Sigmoid colon (tissue), 4 donors: ENCODE results near the gene RAB3C.

Experiments
- EP300 ChIP-seq, 4 donors: sonication (generic); formaldehyde crosslinking; IDR thresholded peaks; one replicate each; pipeline ENCODE4 v1.6.1; 2017; ENCODE audit warnings: antibody characterized with exemption in 4 of 4
- POLR2AphosphoS5 ChIP-seq, 4 donors: sonication (generic); formaldehyde crosslinking; IDR thresholded peaks; one replicate each; pipeline ENCODE4 v1.6.1; 2017; ENCODE audit warnings: antibody characterized with exemption in 4 of 4
- TF ChIP-seq, protein P1 (sequence below), 4 experiments: fragments of 450-650 bp in 3 of 4; fragments of 200-600 bp in 1 of 4; IDR thresholded peaks; one replicate each; pipeline ENCODE4 v1.5.1; 2016 to 2019; ENCODE audit warnings: antibody characterized with exemption in 4 of 4, mild to moderate bottlenecking in 3 of 4, moderate library complexity in 2 of 4

DNA sequence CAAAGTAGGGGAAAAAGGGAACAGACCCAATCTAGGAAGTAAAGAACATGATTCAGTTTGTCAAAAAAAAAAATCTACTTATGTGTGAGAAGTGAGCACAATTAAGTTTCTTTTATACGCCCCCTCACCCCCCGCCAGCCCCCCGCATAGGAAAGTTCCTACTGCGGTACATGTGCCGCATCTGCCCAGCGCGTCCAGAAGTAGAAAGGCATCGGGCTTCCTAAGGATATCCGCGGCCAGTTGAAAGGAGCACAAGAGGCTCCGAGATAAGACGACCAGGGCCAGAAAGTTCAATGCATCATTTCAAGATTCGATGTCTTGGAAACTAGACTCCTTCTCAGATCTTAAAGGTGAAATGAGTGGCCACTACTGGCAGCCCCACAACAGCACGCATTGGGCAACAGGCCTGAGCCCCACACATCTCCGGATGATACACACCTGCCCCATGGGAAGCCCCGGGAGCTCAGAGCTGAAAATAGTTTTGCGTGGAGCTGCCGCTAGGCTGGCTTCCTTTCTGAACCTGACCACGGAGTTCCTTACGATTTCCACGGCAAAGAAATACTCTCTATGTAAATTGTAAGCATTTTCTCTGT is 203.9 kb downstream of the RAB3C start:
- TF ChIP-seq, protein P1, sequence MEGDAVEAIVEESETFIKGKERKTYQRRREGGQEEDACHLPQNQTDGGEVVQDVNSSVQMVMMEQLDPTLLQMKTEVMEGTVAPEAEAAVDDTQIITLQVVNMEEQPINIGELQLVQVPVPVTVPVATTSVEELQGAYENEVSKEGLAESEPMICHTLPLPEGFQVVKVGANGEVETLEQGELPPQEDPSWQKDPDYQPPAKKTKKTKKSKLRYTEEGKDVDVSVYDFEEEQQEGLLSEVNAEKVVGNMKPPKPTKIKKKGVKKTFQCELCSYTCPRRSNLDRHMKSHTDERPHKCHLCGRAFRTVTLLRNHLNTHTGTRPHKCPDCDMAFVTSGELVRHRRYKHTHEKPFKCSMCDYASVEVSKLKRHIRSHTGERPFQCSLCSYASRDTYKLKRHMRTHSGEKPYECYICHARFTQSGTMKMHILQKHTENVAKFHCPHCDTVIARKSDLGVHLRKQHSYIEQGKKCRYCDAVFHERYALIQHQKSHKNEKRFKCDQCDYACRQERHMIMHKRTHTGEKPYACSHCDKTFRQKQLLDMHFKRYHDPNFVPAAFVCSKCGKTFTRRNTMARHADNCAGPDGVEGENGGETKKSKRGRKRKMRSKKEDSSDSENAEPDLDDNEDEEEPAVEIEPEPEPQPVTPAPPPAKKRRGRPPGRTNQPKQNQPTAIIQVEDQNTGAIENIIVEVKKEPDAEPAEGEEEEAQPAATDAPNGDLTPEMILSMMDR (IDR thresholded peaks at IDR 0.05) = no peak
- TF ChIP-seq POLR2AphosphoS5 (IDR thresholded peaks at IDR 0.05) = no peak
- TF ChIP-seq EP300 (IDR thresholded peaks at IDR 0.05) = no peak
